Skin epidermis (tissue), 12 donors: ENCODE results near the gene DUSP7.
A peak's percentile ranks its signal among the peaks of the same experiment; 100 is the strongest.
"Not testable (repeated sequence)": the region's sequence is repeated elsewhere in the genome, so short reads cannot be mapped to it uniquely, and the experiment has no call there.

Source experiments
- H3K27ac ChIP-seq, 21 experiments: fragments of 200-600 bp; sonication (generic) in 11 of 21; one replicate each; pipeline ENCODE4 v1.5.0; 2020; ENCODE audit warnings: mild to moderate bottlenecking in 3 of 21, inconsistent platforms in 2 of 21, moderate library complexity in 2 of 21
- H3K4me3 ChIP-seq, 7 experiments: fragments of 200-600 bp; sonication (generic) in 2 of 7; one replicate each; pipeline ENCODE4 v1.5.0; 2020; ENCODE audit warnings: inconsistent platforms in 2 of 7, mild to moderate bottlenecking in 2 of 7, moderate library complexity in 1 of 7

Gene DUSP7

DNA sequence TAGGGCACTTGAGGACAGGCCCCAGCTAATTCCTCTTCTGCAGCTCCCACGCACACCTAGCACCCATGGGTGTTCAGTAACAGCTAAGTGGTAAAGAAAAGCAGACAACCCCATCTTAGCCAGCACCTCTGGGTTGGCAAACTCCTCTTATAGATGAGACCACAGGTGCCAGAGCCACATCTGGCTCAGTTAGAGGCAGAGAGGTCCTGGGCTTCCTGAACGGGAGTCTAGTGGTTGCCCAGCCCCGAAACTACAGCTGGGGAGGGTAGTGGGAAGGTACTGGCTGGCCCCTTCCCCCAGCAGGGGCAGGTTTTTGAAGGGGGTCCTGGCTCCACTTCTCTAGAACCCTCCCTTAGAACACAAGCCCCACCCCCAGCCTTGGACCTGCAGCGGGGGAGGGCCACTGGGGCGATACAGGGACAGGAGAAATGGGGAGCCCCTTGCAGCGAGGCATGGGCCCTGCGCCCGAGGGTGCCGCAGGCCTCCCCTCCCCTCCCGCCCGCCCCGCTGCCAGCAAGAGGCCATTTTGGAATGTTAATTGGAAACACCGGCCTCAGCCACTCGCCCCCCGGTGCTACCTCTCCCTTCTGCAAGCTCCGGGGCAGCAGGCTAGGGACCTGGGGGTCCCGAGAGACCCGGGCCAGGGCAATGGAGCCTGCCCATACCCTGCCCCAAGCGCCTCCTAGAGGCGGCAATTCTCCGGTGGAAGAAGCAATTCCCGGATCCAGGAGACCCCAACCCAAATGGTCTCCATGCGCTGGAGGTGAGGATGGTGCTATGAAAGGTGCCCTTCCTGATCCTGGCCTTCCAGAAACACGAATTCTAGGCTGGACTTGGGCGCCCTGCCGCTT is 1.5 kb downstream of the DUSP7 start:
- Histone ChIP-seq H3K4me3 (peak overlapping the region; percentile 58 to 95 (median 91)), H3K27ac (peak overlapping the region; percentile 71 to 99 (median 96))

GRCh38 chr3:52053307-52054304 is 2.8 kb downstream of the DUSP7 start:
- Histone ChIP-seq H3K27ac (peak overlapping the region; percentile 71 to 99 (median 96)), H3K4me3 (peak overlapping the region; percentile 58 to 95 (median 91))

DNA sequence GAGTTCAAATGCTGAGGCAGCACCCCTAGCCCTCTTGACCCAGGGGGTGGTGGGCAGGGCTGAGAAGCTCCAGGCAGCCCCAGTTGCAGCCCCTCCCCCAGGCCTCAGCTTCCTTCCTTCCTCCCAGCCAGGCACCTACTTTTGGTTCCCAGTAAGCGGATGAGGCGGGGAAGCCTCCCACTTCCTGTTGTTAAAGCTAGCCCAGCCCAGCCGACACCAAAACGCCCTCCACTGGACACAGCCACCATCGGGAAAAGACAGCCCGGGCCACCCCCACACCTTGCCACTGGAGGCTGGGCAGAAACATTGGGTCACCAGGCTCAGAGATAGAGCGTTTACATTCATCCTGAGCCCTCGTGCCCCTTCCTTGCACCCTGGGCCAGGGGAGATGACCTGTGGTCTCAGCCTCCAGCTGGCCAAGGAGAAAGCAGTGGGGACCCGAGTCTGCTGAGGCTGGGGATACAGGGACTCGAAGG is 3.5 kb downstream of the DUSP7 start:
- Histone ChIP-seq H3K4me3 (peak overlapping the region; percentile 19 to 94 (median 82)), H3K27ac (peak overlapping the region; percentile 56 to 99 (median 96))

DNA sequence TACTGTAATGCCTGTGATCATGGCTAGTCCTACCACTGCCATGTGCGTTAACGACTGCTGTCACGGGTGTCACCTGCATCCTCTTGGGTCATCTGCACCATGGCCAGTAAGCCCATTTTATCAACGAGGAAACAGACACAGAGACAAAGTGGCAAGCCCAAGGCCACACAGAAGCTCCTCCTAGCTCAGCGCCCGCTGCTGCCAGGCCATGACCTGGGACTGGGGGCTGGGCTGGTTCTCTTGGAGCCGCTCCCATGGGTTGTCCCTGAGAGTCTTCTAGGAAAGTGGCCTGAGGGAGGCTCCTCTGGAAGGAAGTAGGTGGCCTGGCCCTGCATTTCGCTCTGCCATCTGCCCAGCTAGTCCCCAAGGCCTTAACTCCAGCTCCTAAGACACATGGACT is 4.9 kb downstream of the DUSP7 start:
- H3K4me3 ChIP-seq = peak overlapping the region in 1 of 7 experiments; percentile 91

DNA sequence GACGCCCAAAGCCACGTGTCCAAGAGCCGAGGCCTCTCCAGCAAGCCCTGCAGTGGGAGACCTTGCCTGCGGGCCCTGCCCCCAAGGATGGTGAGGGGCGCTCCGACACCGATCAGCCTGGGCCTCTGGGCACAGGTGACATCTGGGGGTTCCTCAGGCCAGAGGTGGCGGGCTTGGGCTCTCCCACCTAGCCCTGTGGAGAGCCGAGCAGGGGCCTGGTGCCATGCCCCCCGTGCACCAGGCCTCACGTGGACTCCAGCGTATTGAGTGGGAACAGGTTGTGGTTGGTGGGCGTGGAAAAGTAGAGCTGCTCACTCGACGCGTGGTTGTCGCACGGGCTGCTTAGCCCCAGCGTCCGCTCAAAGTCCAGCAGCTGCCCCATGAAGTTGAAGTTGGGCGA is 5.8 kb downstream of the DUSP7 start:
- H3K27ac ChIP-seq = peak overlapping the region in 9 of 21 experiments; percentile 9 to 98 (median 18)
- no peak overlapping the region for H3K4me3 ChIP-seq

More for the DNA sequence above, 4.9 kb downstream of the DUSP7 start:
- H3K27ac ChIP-seq = peak overlapping the region in 20 of 21 experiments; percentile 42 to 99 (median 96)

GRCh38 chr3:52049503-52049902 is 6.9 kb downstream of the DUSP7 start:
- Histone ChIP-seq H3K4me3 (no peak overlapping the region), H3K27ac (peak overlapping the region in 17 of 21 experiments; percentile 5 to 98 (median 52))

- H3K27ac ChIP-seq = peak overlapping the region; percentile 75 to 98 (median 91)
- no peak overlapping the region for H3K4me3 ChIP-seq
These were observed 8.9 kb downstream of the DUSP7 start for GRCh38 chr3:52047295-52047960.

GRCh38 chr3:52046902-52047239 is 9.5 kb downstream of the DUSP7 start:
- Histone ChIP-seq H3K4me3 (no peak overlapping the region), H3K27ac (peak overlapping the region; percentile 75 to 98 (median 91))

- Histone ChIP-seq H3K27ac (peak overlapping the region; percentile 75 to 98 (median 91)), H3K4me3 (no peak overlapping the region)
These were observed 10.0 kb downstream of the DUSP7 start for GRCh38 chr3:52046186-52046901.

DNA sequence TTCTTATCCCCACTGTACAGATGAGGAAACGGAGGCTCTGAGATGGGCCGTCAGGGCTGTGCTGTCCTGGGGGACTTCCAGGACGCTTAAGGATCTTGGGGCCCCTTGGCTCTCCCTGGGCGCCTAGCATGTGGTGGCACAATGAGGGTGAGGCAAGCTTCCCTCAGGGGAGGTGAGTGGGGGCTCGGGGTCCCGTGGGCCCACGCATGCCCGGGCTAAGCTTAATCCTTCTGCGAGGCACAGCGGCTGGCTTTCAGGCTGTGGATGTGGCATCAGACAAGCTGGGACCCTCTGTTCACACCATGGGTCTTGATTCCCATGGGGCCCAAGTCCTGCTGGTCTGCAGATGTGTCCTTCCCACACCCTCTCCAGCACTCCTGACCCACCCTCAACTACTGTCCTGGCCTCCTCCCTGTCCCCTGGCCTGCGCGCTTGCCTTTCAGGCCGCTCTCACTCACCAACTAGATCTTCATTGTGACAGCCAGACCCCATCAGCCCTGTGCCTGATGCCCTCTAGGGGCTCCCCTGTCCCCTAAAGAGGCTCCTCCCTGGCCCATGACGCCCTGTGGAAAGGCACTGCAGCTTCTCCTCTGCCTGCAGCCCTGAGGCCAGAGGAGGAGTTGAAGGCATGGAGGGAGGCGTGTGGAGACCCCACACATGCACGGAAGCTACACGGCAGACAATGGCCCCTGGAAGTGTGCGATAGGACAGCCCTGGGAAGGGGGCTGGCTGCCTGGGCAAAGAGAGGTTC is 11.3 kb downstream of the DUSP7 start:
- H3K27ac ChIP-seq = peak overlapping the region in 20 of 21 experiments; percentile 55 to 98 (median 86)
- no peak overlapping the region for H3K4me3 ChIP-seq

DNA sequence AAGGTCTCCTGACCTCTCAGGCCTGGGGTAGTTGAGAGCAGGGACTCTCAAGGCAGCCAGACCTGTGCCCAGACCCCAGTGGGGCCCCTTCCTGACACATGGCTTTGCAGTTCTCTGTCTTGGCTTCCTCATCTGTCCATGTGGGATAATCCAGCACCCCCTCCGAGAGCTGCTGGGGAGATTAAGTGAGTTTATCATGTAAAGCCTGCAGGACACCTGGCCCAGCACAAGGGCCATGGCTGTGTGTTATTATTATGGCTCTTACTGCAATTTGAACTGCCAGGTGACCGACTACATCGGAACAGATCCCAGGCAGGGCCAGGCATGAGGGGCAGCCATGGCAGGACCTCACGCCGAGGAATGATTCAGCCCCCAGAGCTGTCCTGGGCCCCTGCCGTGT is 12.6 kb downstream of the DUSP7 start:
- no peak overlapping the region for H3K4me3 ChIP-seq
- peak overlapping the region in 5 of 21 experiments; percentile 19 to 94 (median 53) for H3K27ac ChIP-seq

DNA sequence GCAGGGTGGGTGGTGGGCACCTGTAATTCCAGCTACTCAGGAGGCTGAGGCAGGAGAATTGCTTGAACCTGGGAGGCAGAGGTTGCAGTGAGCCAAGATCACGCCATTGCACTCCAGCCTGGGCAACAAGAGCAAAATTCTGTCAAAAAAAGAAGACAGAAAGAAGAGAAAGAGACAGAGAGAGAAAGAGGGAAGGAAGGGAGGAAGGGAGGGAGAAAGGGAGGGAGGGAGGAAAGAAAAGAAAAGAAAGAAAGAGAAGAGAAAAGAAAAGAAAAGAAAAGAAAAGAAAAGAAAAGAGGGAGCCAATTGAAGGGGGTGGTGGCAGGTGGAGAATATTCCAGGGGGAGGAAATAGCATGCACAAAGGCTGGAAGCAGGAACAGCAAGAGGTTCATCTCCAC is 13.3 kb downstream of the DUSP7 start:
- H3K4me3 ChIP-seq, H3K27ac ChIP-seq: not testable (repeated sequence)

GRCh38 chr3:52041118-52041731 is 15.1 kb downstream of the DUSP7 start:
- H3K4me3 ChIP-seq = no peak overlapping the region
- peak overlapping the region in 4 of 21 experiments; percentile 8 to 56 (median 46) for H3K27ac ChIP-seq

DNA sequence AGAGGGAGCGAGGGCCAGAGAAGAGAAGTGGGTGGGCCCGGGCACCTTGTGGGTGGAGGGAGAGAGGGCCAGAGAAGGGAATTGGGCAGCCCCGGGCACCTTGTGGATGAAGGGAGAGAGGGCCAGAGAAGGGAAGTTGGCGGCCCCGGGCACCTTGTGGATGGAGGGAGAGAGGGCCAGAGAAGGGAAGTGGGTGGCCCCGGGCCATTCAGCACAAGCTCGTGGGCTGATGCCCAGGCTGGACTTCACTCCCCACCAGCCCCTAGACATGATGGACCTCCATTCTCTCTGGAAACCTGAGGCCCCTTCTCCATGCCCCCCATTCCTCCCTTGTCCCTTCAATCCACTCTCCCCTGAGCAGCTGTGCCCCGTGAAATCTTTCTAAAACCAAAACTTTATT is 15.8 kb downstream of the DUSP7 start:
- H3K4me3 ChIP-seq = no peak overlapping the region
- H3K27ac ChIP-seq = peak overlapping the region in 6 of 21 experiments; percentile 4 to 56 (median 36)

- peak overlapping the region in 6 of 21 experiments; percentile 7 to 70 (median 41) for H3K27ac ChIP-seq
- no peak overlapping the region for H3K4me3 ChIP-seq
These were observed 16.5 kb downstream of the DUSP7 start for GRCh38 chr3:52039846-52040245.

GRCh38 chr3:52039426-52039825 is 16.9 kb downstream of the DUSP7 start:
- Histone ChIP-seq H3K4me3 (no peak overlapping the region), H3K27ac (peak overlapping the region in 5 of 21 experiments; percentile 9 to 70 (median 44))

DNA sequence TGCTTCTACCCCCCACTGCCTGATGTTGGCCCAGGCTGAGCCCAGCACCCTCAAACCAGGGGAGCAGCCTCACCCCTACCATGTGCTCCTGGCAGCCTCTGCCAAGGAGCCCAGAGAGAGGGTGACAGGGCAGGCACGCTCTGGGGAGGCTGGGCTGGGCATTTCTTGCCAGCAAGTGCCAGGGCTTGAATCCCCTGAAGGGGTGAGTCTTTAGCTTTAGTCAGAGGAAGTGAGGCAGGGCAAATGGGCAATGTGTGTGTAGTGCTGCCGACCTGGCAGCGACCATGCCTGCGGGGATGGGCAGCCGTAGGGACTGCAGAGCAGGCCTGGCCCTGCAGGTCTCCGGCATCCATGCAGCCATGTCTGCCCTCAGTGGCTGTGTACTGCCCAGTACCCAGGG is 18.1 kb downstream of the DUSP7 start:
- Histone ChIP-seq H3K4me3 (no peak overlapping the region), H3K27ac (peak overlapping the region in 1 of 21 experiments; percentile 3)

- no peak overlapping the region for H3K27ac ChIP-seq
- no peak overlapping the region for H3K4me3 ChIP-seq
These were observed 19.1 kb downstream of the DUSP7 start for GRCh38 chr3:52037291-52037690.
